ENCODE results near the gene GPSM1. TPM values are rescaled to one million over a fixed set of nuclear protein-coding genes. Genes with fewer than 3 reads are reported as not detected.

Gene GPSM1
- total and polyA plus RNA-seq, 8 donors = 3.5 to 17.4 (median 12.1) TPM

DNA sequence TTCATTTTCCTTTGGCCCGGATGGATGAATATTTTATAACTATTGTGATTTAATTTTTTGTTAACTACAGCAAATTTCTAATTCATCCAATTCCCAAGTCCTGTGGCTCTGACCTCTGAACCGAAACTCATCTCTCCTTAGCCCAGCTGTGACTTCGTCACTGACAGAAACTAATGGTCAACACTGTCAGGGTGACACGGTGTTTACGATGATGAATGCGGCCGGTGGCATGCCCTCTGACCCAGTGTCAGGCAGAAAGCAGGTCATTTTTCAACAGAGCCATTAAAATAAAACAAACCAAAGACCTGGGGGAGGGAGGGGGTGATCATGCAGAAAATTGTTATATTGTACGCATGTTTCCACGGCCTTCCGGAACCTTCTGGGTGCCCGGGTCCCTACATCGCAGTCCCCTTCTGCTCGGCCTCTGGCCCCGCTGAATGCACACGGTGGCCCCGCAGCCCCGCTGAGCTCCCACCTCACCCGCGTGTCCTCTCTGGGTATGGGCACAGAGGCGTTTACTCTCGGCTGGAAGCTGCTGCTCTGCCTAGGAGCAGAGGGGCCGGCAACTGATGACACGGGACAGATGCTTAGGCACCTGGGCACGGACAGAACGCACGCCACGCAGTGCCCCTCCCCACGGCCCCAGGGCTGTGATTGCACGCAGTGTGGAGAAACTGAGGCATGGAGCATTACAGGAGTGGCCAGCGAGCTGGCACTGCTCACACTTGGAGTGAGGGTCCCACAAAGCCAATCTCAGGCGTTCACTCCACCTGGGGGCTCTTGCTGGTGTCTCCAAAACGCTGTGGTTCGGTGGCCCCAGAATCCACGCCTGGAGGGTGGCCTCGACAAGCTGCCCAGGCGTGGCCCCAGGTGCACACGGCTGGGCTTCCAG lies 31.6 kb upstream of the GPSM1 start:
- H3K27ac ChIP-seq = no peak overlapping the region
- WGBS, 5 donors = 56 to 74% (median 68%) methylated on average over 33 to 37 of the region's 37 CpGs
- TF ChIP-seq, protein P1, sequence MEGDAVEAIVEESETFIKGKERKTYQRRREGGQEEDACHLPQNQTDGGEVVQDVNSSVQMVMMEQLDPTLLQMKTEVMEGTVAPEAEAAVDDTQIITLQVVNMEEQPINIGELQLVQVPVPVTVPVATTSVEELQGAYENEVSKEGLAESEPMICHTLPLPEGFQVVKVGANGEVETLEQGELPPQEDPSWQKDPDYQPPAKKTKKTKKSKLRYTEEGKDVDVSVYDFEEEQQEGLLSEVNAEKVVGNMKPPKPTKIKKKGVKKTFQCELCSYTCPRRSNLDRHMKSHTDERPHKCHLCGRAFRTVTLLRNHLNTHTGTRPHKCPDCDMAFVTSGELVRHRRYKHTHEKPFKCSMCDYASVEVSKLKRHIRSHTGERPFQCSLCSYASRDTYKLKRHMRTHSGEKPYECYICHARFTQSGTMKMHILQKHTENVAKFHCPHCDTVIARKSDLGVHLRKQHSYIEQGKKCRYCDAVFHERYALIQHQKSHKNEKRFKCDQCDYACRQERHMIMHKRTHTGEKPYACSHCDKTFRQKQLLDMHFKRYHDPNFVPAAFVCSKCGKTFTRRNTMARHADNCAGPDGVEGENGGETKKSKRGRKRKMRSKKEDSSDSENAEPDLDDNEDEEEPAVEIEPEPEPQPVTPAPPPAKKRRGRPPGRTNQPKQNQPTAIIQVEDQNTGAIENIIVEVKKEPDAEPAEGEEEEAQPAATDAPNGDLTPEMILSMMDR (IDR thresholded peaks at IDR 0.05) = no peak
- no peak for TF ChIP-seq POLR2AphosphoS5 (IDR thresholded peaks at IDR 0.05)
- no peak for TF ChIP-seq POLR2A (IDR thresholded peaks at IDR 0.05)
- no peak for TF ChIP-seq EP300 (IDR thresholded peaks at IDR 0.05)
- no peak overlapping the region for H3K4me3 ChIP-seq
- no peak for DNase-seq
- H3K4me1 ChIP-seq = peaks cover 0 to 33% (median 22%) of the 10 kb centered on the region in 4 donors
- H3K36me3 ChIP-seq = no peaks in the 10 kb centered on the region
- peaks cover 0 to 50% (median 0%) of the 10 kb centered on the region in 3 donors for H3K27me3 ChIP-seq
- intact Hi-C loops (cut with DNase I; ENCODE audit: low total_unique reads) = no loop called here
- no peaks in the 10 kb centered on the region for H3K9me3 ChIP-seq

DNA sequence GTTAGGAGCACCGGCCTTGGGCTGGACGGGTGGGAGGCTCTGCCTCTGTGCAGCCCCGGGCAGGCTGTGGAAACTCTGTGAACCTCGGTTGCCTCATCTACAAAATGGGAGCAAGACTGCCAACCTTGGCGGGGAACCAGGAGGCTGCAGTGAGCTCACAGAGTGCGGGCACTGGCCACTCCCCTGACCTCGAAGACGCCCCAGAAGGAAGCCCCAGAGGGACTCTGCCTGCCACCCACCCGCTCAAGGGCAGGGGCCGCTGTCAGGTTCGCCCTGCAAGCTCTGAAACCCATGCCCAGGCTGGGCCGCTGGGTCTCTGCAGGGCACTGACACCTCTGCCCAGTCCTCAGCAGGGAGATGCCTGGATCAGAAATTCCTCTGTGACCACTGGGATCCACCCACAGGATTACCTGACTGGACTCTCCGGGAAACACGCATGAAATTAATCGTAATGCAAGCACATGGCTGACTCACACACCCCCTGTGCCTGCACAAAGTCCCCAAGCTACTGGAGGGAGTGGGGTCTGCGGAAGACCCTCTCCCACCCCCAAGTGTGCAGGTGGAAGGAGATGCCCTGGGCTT lies 30.8 kb upstream of the GPSM1 start:
- TF ChIP-seq EP300 (IDR thresholded peaks at IDR 0.05) = no peak
- no peak for TF ChIP-seq POLR2A (IDR thresholded peaks at IDR 0.05)
- TF ChIP-seq, protein P1 (IDR thresholded peaks at IDR 0.05) = no peak
- TF ChIP-seq POLR2AphosphoS5 (IDR thresholded peaks at IDR 0.05) = no peak
- H3K36me3 ChIP-seq = no peaks in the 10 kb centered on the region
- intact Hi-C loops (cut with DNase I; ENCODE audit: low total_unique reads) = no loop called here
- no peak for DNase-seq
- H3K4me1 ChIP-seq = peaks cover 0 to 33% (median 22%) of the 10 kb centered on the region in 4 donors
- H3K27me3 ChIP-seq = peaks cover 0 to 43% (median 0%) of the 10 kb centered on the region in 3 donors
- peak overlapping the region in 3 of 4 donors; percentile 16 to 41 (median 21) for H3K4me3 ChIP-seq
- no peaks in the 10 kb centered on the region for H3K9me3 ChIP-seq
- 60 to 79% (median 67%) methylated on average over 10 to 16 of the region's 16 CpGs for WGBS, 5 donors
- H3K27ac ChIP-seq = peak overlapping the region; percentile 36 to 76 (median 67)

DNA sequence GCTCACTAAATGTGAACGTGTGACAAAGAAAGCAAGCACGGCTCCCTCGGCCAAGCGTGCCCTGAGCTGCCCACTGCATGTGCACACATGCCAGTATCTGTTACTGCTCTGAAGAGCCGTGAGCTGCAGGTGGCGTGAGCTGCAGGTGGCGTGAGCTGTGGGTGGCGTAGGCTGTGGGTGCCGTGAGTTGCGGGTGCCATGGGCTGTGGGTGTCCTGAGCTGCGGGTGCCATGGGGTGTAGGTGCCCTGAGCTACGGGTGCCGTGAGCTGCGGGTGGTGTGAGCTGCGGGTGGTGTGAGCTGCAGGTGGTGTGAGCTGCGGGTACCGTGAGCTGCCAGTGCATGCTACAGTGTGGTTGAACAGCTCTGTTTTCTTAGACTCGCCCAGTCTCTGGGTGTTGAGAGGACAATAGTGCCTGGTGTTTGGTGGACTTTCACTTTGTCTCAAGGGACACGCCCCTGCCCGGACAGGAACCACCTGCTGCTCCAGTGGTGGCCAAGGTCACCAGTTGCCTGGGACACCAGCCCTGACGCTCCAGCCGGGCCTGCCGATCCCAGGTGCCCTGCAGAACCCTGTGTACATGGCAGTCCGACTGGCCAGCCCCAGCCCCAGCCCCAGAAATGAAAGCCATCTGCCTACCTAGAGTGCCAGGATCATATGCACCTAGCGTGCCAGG lies 30.2 kb upstream of the GPSM1 start:
- Histone ChIP-seq H3K4me1 (peaks cover 0 to 28% (median 20%) of the 10 kb centered on the region in 4 donors), H3K36me3 (no peaks in the 10 kb centered on the region), H3K9me3 (no peaks in the 10 kb centered on the region), H3K4me3 (peak overlapping the region in 3 of 4 donors; percentile 16 to 41 (median 21)), H3K27me3 (peaks cover 0 to 37% (median 0%) of the 10 kb centered on the region in 3 donors), H3K27ac (peak overlapping the region; percentile 36 to 76 (median 67))
- intact Hi-C loops (cut with DNase I; ENCODE audit: low total_unique reads) = no loop called here
- TF ChIP-seq EP300 (IDR thresholded peaks at IDR 0.05) (no peak), POLR2A (IDR thresholded peaks at IDR 0.05) (no peak), POLR2AphosphoS5 (IDR thresholded peaks at IDR 0.05) (peak in 1 of 3 donors; percentile 22)
- DNase-seq = peak; percentile 84 to 89
- 23 to 50% (median 31%) methylated on average over 17 to 25 of the region's 25 CpGs for WGBS, 5 donors

DNA sequence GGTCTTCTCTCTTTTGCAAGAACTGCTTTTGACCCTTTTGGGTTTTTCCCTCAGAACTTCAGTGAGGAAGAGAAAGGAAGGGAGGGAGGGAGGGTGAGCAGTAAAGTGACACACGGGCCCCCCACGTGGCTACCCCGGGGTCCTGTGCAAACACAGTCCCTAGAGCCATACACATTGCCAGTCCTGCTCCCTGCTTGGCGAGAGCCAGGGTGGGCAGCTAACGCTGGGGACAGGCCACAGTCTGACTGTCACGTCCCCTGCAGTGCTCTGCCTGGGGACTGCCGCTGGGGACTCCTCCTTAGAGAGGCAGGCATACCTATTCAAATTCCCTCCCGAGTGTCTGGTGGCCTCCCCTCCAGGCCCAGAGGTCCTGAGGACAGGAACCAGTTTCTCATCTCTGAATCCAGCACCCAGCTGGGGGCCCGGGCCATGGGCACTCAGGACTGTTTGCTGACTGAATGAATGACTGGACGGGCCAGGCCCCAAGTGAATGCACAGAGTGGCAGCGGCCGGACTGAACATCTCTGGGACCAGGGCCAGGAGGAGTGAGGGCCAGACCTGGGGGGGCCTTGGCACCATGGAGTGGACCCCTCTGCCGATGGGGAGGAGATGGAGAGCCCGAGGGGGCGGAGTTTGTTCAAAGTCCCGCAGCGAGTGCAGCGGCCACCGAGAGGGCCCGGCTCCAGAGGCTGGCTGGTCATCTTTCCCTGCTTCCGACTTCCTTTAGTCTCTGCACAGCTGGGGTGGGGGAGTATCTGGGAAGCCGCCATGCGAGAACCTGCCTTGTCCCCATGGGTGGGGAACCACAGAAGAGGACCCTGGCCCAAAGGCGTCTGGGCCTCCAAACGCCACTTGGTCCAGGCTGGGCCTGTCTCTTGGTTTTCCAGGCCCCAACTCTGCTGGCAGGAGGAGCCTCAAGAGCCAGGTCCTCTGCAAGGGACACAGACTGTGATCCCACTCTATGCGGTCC lies 29.3 kb upstream of the GPSM1 start:
- 73 to 85% (median 78%) methylated on average over 20 to 26 of the region's 26 CpGs for WGBS, 5 donors
- peaks cover 0 to 40% (median 0%) of the 10 kb centered on the region in 3 donors for H3K27me3 ChIP-seq
- peak overlapping the region in 2 of 5 donors; percentile 54 to 72 for H3K27ac ChIP-seq
- no peaks in the 10 kb centered on the region for H3K36me3 ChIP-seq
- no peak for DNase-seq
- H3K9me3 ChIP-seq = no peaks in the 10 kb centered on the region
- no peak overlapping the region for H3K4me3 ChIP-seq
- H3K4me1 ChIP-seq = peaks cover 0 to 21% (median 14%) of the 10 kb centered on the region in 4 donors
- TF ChIP-seq POLR2AphosphoS5 (IDR thresholded peaks at IDR 0.05) (no peak), EP300 (IDR thresholded peaks at IDR 0.05) (no peak), POLR2A (IDR thresholded peaks at IDR 0.05) (no peak)
- TF ChIP-seq, protein P1 (IDR thresholded peaks at IDR 0.05) = no peak
- intact Hi-C loops (cut with DNase I; ENCODE audit: low total_unique reads) = no loop called here
